ENCODE results near the gene HSPB9.

HSPB9 gene

DNA sequence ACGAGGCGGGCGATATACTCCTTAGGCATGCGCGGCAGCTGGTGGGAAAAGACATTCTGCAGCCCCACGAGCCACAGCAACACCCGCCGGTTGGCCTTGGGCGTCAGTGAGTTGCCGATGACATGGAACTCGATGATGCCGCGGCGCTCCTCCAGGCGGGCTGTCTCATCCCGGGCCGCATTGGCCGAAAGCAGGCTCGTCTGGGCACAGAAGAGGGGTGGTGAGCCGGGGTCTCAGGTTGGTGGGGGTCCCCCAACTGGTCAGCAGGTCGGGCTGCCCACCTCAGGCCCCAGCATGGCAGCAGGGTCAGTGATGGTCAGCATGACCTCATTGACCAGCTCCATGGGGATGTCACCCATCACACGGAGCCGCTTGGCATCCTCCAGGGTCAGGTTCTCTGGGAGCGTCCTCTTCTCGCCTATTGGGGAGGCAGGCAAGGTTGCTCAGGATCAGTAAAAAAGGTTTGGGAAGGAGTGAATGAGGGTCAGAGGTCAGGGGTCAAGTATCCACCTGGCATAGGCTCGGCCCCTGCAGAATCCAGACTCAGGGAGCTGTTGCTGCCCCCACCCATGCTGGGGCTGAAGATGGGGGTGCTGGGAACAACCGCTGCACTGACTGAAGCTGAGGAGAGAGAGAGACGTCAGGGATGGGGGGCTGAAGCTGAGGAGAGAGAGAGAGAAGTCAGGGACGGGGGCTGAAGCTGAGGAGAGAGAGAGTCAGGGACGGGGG lies 5.0 kb upstream of the HSPB9 start:
- H3K4me3 ChIP-seq (ENCODE audit: low read depth, low read length): no peak overlapping the region
- no peak for DNase-seq (ENCODE audit: low read depth)
- TF ChIP-seq MYC (IDR thresholded peaks at IDR 0.05; ENCODE audit: low read depth, low read length) (no peak), POLR2A (IDR thresholded peaks at IDR 0.05; ENCODE audit: extremely low read depth, insufficient read length) (no peak), CTCF (IDR thresholded peaks at IDR 0.05; ENCODE audit: low read depth, low read length) (no peak)
- TF ChIP-seq, protein P1, sequence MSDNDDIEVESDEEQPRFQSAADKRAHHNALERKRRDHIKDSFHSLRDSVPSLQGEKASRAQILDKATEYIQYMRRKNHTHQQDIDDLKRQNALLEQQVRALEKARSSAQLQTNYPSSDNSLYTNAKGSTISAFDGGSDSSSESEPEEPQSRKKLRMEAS (IDR thresholded peaks at IDR 0.05; ENCODE audit: low read depth, low read length): no peak

DNA sequence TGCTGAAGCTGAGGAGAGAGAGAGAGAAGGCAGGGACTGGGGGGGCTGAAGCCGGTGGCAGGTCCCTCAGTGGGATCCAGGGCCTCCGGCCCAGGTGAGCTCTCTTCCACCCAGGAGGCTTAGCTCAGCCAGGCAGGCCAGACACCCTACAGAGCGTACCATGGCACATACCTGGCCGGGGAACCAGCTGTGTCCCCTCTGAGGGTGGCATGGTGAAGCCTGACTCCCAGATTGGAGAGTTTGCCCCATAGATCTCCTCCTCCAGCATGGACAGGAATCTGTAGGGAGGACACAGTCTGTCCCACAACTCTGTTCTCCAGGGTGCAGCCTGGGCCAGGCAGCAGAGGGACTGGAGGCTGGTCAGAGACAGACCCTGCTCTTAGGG lies 4.5 kb upstream of the HSPB9 start:
- DNase-seq (ENCODE audit: low read depth): no peak
- no peak overlapping the region for H3K4me3 ChIP-seq (ENCODE audit: low read depth, low read length)
- no peak for TF ChIP-seq POLR2A (IDR thresholded peaks at IDR 0.05; ENCODE audit: extremely low read depth, insufficient read length)

- DNase-seq (ENCODE audit: low read depth): peak; percentile 58
- peak; percentile 53 for TF ChIP-seq CTCF (IDR thresholded peaks at IDR 0.05; ENCODE audit: low read depth, low read length)
- TF ChIP-seq MYC (IDR thresholded peaks at IDR 0.05; ENCODE audit: low read depth, low read length): no peak
- no peak overlapping the region for H3K4me3 ChIP-seq (ENCODE audit: low read depth, low read length)
Measured at GRCh38 chr17:42118545-42118944, 4.1 kb upstream of the HSPB9 start.

GRCh38 chr17:42119301-42119700 lies 3.3 kb upstream of the HSPB9 start:
- no peak for DNase-seq (ENCODE audit: low read depth)
- H3K4me3 ChIP-seq (ENCODE audit: low read depth, low read length): no peak overlapping the region
- no peak for TF ChIP-seq CTCF (IDR thresholded peaks at IDR 0.05; ENCODE audit: low read depth, low read length)
- no peak for TF ChIP-seq MYC (IDR thresholded peaks at IDR 0.05; ENCODE audit: low read depth, low read length)
- TF ChIP-seq POLR2A (IDR thresholded peaks at IDR 0.05; ENCODE audit: extremely low read depth, insufficient read length): no peak
- TF ChIP-seq, protein P1 (IDR thresholded peaks at IDR 0.05; ENCODE audit: low read depth, low read length): no peak

DNA sequence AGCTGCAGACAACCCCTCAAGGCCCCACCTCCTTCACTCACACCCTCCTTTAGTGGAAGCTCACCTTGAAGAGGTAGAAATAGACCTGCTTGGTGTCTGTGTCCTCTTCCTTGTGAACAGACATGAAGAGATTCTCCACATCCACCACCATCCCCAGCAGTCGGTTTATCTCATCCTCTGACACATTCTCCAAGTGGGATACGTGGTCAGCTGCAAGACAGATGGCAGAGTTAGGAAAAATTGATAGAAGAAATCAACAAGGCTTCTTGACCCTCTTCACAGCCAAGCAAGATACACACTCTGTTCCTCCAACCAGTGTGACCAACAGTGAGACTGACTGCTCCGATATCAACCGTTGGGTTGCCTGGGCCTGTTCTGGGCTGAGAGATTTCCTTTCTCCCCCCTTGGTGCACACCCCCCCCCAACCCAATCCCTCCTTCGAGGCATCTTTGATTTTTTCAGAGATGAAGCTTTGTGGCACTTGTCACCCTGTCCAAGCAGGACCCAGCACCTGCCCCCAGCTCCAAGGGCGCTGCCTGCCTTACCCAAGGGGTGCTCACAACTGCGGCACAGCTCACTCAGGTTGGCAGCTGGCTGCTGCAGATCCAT lies 2.3 kb upstream of the HSPB9 start:
- H3K4me3 ChIP-seq (ENCODE audit: low read depth, low read length): peak overlapping the region; percentile 56

More for the DNA sequence above, 2.3 kb upstream of the HSPB9 start:
- no peak for DNase-seq (ENCODE audit: low read depth)
- TF ChIP-seq MYC (IDR thresholded peaks at IDR 0.05; ENCODE audit: low read depth, low read length) (no peak), CTCF (IDR thresholded peaks at IDR 0.05; ENCODE audit: low read depth, low read length) (no peak), POLR2A (IDR thresholded peaks at IDR 0.05; ENCODE audit: extremely low read depth, insufficient read length) (no peak)
- TF ChIP-seq, protein P1 (IDR thresholded peaks at IDR 0.05; ENCODE audit: low read depth, low read length): no peak

Data from NB4 (cell line).